Measurements from ENCODE around the gene NRROS.

NRROS gene

GRCh38 chr3:196689941-196690660 lies 50.6 kb downstream of the NRROS start:
- no peak for DNase-seq

GRCh38 chr3:196691386-196691785 lies 51.9 kb downstream of the NRROS start:
- DNase-seq, result no peak

GRCh38 chr3:196694202-196694638 lies 54.7 kb downstream of the NRROS start:
- DNase-seq, result no peak

- no peak for DNase-seq
Observed at GRCh38 chr3:196694941-196695848, 55.7 kb downstream of the NRROS start.

GRCh38 chr3:196695849-196696226 lies 56.3 kb downstream of the NRROS start:
- DNase-seq, result no peak

GRCh38 chr3:196697270-196697669 lies 57.8 kb downstream of the NRROS start:
- no peak for DNase-seq

GRCh38 chr3:196699749-196700148 lies 60.3 kb downstream of the NRROS start:
- DNase-seq, result no peak

GRCh38 chr3:196700801-196701200 lies 61.3 kb downstream of the NRROS start:
- DNase-seq, result no peak

- no peak for DNase-seq
Observed at GRCh38 chr3:196706327-196706726, 66.8 kb downstream of the NRROS start.

GRCh38 chr3:196706731-196707130 lies 67.2 kb downstream of the NRROS start:
- no peak for DNase-seq

GRCh38 chr3:196707566-196707965 lies 68.1 kb downstream of the NRROS start:
- no peak for DNase-seq

GRCh38 chr3:196708467-196708866 lies 69.0 kb downstream of the NRROS start:
- DNase-seq, result no peak

All from activated T-cell treated with anti-CD3 and anti-CD28 coated beads, Interleukin-2, amount 50 U/mL, for 1 hour (primary cell).